ENCODE results near the gene TSC1.

- no peak for TF ChIP-seq EZH2 (IDR thresholded peaks at IDR 0.05)
- no peak for TF ChIP-seq POLR2AphosphoS5 (IDR thresholded peaks at IDR 0.05; ENCODE audit: borderline replicate concordance, low read depth, low read length)
- no peak for TF ChIP-seq FOXP2 (optimal IDR thresholded peaks at IDR 0.05; ENCODE audit: control extremely low read depth, extremely low read length, insufficient read depth)
Observed at GRCh38 chr9:132910376-132910775, 34.0 kb downstream of the TSC1 start.
